HL-60 (cell line): Measurements from ENCODE around the gene TCEA2.

ENCODE experiments used
- DNase-seq, 2 experiments: peaks; one replicate each; pipeline ENCODE4 v3.0.0-alpha.2; 2010 to 2020; ENCODE audit warnings: low read depth in 1 of 2, low spot score in 1 of 2
- H3K27ac ChIP-seq: fragments of 250-450 bp; sonication (Bioruptor Pico); replicated peaks from 2 replicates; pipeline ENCODE4 v1.5.1; 2020; ENCODE audit warnings: mild to moderate bottlenecking, moderate library complexity
- H3K27me3 ChIP-seq: fragments of 250-450 bp; sonication (Bioruptor Pico); 2 replicates; pipeline ENCODE4 v1.5.1; 2021; ENCODE audit warnings: mild to moderate bottlenecking, moderate library complexity; ENCODE audit not compliant: insufficient read depth, poor library complexity, severe bottlenecking
- H3K4me3 ChIP-seq: replicated peaks from 2 replicates; pipeline ENCODE4 v1.5.1; 2011; ENCODE audit warnings: mild to moderate bottlenecking, control low read depth, low read length; ENCODE audit not compliant: insufficient read depth
- GABPA ChIP-seq: IDR thresholded peaks from 2 replicates; pipeline ENCODE4 v1.6.1; 2012; ENCODE audit warnings: low read depth
- POLR2AphosphoS5 ChIP-seq: IDR thresholded peaks from 2 replicates; pipeline ENCODE4 v1.6.1; 2012; ENCODE audit warnings: low read depth
- SPI1 ChIP-seq: IDR thresholded peaks from 2 replicates; pipeline ENCODE4 v1.6.1; 2012; ENCODE audit warnings: low read depth, mild to moderate bottlenecking, borderline replicate concordance
- TF ChIP-seq, protein P1 (sequence below): IDR thresholded peaks from 2 replicates; pipeline ENCODE4 v1.6.1; 2012; ENCODE audit warnings: low read depth; ENCODE audit not compliant: insufficient replicate concordance
- TF ChIP-seq, protein P2 (sequence below): IDR thresholded peaks from one replicate; pipeline ENCODE4 v1.5.1; 2011; ENCODE audit warnings: low read length, control low read depth, inconsistent platforms; ENCODE audit not compliant: insufficient read depth

Gene TCEA2

DNA sequence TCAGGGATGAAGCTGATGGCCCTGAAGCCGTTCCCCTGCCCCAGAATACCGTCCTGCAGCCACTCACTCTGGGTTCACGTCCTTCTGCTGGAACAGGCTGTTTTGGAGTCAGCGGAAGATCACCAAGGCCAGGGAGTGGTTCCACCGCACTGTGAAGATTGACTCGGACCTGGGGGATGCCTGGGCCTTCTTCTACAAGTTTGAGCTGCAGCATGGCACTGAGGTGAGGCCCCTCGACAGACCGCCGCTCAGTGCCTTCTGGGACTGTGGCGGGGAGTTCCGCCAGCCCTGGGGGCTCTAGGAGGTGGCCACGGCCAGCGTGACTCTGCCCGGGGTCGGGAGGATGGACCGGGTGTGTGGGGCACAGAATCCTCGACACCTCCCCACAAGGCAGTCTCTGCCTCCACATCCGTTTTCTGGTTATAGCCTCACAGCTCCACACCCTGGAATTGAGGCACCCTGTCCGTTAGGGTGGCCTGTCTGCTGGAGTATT, 31.1 kb upstream of the TCEA2 start:
- TF ChIP-seq SPI1 = no peak
- TF ChIP-seq, protein P1, sequence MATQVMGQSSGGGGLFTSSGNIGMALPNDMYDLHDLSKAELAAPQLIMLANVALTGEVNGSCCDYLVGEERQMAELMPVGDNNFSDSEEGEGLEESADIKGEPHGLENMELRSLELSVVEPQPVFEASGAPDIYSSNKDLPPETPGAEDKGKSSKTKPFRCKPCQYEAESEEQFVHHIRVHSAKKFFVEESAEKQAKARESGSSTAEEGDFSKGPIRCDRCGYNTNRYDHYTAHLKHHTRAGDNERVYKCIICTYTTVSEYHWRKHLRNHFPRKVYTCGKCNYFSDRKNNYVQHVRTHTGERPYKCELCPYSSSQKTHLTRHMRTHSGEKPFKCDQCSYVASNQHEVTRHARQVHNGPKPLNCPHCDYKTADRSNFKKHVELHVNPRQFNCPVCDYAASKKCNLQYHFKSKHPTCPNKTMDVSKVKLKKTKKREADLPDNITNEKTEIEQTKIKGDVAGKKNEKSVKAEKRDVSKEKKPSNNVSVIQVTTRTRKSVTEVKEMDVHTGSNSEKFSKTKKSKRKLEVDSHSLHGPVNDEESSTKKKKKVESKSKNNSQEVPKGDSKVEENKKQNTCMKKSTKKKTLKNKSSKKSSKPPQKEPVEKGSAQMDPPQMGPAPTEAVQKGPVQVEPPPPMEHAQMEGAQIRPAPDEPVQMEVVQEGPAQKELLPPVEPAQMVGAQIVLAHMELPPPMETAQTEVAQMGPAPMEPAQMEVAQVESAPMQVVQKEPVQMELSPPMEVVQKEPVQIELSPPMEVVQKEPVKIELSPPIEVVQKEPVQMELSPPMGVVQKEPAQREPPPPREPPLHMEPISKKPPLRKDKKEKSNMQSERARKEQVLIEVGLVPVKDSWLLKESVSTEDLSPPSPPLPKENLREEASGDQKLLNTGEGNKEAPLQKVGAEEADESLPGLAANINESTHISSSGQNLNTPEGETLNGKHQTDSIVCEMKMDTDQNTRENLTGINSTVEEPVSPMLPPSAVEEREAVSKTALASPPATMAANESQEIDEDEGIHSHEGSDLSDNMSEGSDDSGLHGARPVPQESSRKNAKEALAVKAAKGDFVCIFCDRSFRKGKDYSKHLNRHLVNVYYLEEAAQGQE = no peak
- no peak for TF ChIP-seq GABPA
- no peak for TF ChIP-seq POLR2AphosphoS5
- TF ChIP-seq, protein P2, sequence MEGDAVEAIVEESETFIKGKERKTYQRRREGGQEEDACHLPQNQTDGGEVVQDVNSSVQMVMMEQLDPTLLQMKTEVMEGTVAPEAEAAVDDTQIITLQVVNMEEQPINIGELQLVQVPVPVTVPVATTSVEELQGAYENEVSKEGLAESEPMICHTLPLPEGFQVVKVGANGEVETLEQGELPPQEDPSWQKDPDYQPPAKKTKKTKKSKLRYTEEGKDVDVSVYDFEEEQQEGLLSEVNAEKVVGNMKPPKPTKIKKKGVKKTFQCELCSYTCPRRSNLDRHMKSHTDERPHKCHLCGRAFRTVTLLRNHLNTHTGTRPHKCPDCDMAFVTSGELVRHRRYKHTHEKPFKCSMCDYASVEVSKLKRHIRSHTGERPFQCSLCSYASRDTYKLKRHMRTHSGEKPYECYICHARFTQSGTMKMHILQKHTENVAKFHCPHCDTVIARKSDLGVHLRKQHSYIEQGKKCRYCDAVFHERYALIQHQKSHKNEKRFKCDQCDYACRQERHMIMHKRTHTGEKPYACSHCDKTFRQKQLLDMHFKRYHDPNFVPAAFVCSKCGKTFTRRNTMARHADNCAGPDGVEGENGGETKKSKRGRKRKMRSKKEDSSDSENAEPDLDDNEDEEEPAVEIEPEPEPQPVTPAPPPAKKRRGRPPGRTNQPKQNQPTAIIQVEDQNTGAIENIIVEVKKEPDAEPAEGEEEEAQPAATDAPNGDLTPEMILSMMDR = no peak
- no peak overlapping the region for H3K4me3 ChIP-seq
- no peak overlapping the region for H3K27ac ChIP-seq
- no peaks in the 10 kb centered on the region for H3K27me3 ChIP-seq
- no peak for DNase-seq

DNA sequence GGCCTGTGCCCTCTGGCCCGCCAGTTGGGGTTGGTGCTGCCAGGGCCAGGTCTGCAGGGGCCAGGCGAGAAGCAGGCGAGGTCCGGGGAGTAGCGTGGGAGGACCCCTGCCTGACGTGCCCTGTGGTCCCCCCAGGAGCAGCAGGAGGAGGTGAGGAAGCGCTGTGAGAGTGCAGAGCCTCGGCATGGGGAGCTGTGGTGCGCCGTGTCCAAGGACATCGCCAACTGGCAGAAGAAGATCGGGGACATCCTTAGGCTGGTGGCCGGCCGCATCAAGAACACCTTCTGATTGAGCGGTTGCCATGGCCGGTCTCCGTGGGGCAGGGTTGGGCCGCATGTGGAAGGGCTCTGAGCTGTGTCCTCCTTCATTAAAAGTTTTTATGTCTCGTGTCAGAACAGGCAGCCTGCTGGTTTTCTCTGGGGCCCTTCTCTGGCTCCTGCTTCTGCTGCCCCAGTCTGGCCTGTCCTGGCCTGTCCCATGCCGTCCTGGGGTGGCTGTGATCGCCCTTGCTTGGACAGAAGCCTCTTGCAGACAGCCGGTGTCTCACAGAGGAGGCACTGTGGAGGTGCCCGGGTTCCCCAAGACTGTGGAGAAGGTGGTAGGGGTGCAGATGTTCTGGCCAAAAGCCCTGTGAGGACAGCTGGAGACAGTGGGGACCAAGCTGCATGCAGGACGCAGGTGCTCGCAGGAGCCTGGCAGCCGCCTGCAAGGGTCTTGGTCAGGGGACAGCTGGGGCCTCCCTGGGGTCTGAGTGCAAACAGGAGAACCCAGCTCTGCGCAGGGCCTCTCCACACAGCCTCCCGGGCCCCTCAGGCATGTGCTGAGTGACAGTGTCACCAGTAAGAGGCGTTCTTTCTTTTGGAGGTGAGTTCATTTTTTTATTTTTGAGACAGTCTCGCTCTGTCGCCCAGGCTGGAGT, 30.0 kb upstream of the TCEA2 start:
- H3K4me3 ChIP-seq = no peak overlapping the region
- no peak for TF ChIP-seq GABPA
- TF ChIP-seq, protein P1 = no peak
- TF ChIP-seq SPI1 = no peak
- TF ChIP-seq, protein P2 = no peak
- no peak for TF ChIP-seq POLR2AphosphoS5
- peaks cover 6% of the 10 kb centered on the region for H3K27me3 ChIP-seq
- no peak overlapping the region for H3K27ac ChIP-seq
- DNase-seq = no peak

DNA sequence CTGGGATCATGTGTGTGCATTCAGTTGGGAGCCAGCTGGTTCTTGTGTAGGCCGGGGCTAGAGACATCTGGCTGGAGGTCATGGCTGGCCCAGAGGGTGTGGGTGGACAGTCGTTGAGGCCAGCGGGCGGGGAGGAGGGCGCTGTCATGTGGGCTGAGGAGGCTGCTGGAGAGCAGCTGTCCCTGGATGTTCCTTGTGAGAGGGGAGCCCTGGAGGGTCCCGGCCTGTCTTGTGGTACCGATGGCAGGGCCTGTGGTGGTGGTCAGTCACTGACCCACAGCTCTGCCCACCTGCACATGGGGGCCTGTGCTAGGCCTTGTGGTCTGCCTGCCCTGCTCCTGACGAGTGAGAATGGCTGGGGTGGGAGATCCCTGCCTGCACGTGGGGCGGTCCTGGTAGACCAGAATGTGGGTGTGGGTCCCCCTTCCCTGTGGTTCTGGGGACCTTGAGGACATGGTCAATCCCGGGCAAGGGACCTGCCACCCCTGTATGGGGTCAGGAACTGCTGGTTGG, 29.0 kb upstream of the TCEA2 start:
- no peak overlapping the region for H3K27ac ChIP-seq
- DNase-seq = no peak
- TF ChIP-seq, protein P1 = no peak
- TF ChIP-seq GABPA = no peak
- TF ChIP-seq SPI1 = no peak
- TF ChIP-seq, protein P2 = no peak
- TF ChIP-seq POLR2AphosphoS5 = no peak
- no peak overlapping the region for H3K4me3 ChIP-seq
- peaks cover 6% of the 10 kb centered on the region for H3K27me3 ChIP-seq
